Ovary (tissue), 3 donors: ENCODE measurements around the gene FGF9.

Experiments
- EP300 ChIP-seq: sonication (generic); formaldehyde crosslinking; IDR thresholded peaks from one replicate; pipeline ENCODE4 v1.6.1; 2017; ENCODE audit warnings: antibody characterized with exemption
- TF ChIP-seq, protein P1 (sequence below), 3 donors: fragments of 450-650 bp in 2 of 3; fragments of 200-600 bp in 1 of 3; IDR thresholded peaks; one replicate each; pipeline versions ENCODE4 v1.5.1 to v1.8.0; 2016 to 2022; ENCODE audit warnings: antibody characterized with exemption in 3 of 3, mild to moderate bottlenecking in 1 of 3
- donor health status: DM: no; HTN: no; CAD: no.

DNA sequence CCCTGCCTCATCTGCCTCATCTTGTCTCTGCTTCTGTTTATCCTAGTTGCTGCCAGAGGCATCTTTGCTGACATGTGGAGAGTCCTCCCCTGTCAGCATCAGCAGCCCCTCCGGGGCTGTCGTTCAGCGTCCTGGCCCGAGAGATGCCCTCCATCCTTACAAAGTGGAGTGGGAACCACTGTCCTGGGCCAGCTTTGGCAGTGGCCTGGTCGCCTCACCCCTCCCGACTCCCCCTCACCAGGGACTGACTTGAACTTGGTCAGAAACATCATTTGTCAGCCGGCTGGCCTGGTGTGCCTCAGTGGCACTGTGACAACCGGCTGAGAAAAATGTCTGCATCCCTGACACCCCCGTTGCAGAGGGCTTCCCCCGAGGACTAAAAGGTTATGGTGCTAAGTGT is 20.6 kb downstream of the FGF9 start:
- TF ChIP-seq, protein P1, sequence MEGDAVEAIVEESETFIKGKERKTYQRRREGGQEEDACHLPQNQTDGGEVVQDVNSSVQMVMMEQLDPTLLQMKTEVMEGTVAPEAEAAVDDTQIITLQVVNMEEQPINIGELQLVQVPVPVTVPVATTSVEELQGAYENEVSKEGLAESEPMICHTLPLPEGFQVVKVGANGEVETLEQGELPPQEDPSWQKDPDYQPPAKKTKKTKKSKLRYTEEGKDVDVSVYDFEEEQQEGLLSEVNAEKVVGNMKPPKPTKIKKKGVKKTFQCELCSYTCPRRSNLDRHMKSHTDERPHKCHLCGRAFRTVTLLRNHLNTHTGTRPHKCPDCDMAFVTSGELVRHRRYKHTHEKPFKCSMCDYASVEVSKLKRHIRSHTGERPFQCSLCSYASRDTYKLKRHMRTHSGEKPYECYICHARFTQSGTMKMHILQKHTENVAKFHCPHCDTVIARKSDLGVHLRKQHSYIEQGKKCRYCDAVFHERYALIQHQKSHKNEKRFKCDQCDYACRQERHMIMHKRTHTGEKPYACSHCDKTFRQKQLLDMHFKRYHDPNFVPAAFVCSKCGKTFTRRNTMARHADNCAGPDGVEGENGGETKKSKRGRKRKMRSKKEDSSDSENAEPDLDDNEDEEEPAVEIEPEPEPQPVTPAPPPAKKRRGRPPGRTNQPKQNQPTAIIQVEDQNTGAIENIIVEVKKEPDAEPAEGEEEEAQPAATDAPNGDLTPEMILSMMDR (IDR thresholded peaks at IDR 0.05), result no peak
- TF ChIP-seq EP300, result no peak
